ENCODE measurements around the gene ASXL1. TPM values are rescaled to one million over a fixed set of nuclear protein-coding genes. Genes with fewer than 3 reads are reported as not detected.

ASXL1 gene
- 10 to 100 TPM; 32.9 to 57.7 (median 34.5) TPM for total RNA-seq
- polyA plus RNA-seq = 10 to 100 TPM; 41.5 to 49.4 TPM

DNA sequence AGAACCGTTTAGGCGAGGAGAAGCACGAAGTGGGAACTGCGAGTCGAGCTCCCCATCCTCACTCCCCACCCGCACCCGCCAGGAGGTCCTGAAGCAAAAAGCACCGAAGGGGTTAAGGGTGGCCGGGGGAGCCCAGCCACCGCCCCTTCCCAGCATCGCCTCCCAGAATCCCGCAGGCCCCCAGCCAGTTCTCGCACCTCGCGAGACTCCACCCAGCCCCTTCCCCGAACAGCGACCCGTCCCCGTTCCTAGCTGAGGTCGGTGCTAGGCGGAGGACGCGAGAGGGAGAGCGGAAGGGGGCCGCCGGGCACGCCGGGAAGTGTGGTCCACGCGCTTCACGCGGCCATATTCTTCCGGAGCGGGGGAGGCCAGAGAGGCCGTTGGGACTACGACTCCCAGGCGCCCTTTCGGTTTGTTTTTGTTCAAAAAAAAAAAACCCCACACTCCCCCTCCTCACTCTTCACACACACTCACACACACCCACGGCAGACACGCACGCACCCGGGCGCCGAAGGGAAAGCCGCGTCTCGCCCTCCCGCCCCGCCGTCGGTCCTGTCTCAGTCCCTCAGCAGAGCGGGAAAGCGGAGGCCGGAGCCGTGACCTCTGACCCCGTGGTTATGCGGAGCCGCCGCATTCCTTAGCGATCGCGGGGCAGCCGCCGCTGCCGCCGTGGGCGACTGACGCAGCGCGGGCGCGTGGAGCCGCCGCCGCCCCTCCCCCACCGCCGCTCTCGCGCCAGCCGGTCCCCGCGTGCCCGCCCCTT lies at the start of gene ASXL1:
TSS of gene ASXL1 (plus strand) at position 463 of the 763 bp plus-strand sequence. CDS start 445 bp downstream, outside the sequence.
- ATAC-seq (peak; percentile 92 to 95 (median 92)), DNase-seq (peak; percentile 98 to 99 (median 98)), FAIRE-seq (no peak)
- H3K27me3 ChIP-seq = no peaks in the 10 kb centered on the region
- H3K9me3 ChIP-seq = no peaks in the 10 kb centered on the region
- H3K36me3 ChIP-seq = no peaks in the 10 kb centered on the region
- H3K4me1 ChIP-seq = peaks cover 12 to 37% (median 22%) of the 10 kb centered on the region in 3 donors
- H3K27ac ChIP-seq = peak within 1 kb of the TSS; percentile 94 to 98 (median 96)
- intact Hi-C loops (cut with DNase I) = no loop called here
- TF ChIP-seq CTCF (IDR thresholded peaks at IDR 0.05) = no peak
- WGBS, 2 donors = 0 to 1% methylated on average over 60 to 83 of the region's 83 CpGs
- peak within 1 kb of the TSS; percentile 79 to 94 (median 86) for H3K4me3 ChIP-seq

DNA sequence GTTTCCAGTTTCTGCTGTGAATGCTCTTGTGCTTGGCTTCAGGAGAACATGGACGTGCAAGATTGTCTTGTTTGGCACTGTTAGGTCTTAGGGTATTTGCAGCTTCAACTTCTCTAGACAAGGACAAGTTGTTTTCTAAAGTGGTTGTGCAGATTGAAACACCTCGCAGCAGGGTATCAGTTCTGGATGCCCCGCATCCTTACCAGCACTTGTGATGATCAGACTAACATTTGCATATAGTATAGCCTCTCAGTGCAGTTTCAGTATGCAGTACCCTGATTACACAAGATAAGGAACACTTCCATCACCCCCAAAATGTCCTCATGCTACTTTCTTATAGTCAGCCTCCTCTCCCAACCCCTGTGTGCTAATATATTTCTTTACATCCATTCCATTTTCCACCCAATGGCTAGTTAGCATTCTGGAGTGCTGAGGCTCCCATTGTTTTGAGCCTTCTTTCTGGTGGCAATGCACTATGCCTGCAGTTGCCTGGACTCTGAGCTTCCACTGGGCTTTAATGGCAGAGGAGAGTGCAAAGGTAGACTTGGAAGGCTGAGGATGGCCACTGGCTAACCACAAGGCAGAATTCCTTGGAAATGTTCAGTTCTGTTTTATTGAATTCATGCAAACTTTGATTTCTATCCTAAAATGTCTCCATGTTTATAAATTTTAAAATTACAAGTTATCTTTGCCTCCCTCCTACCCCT lies 45.3 kb upstream of the ASXL1 start:
- peaks cover 0 to 6% (median 0%) of the 10 kb centered on the region in 3 donors for H3K4me1 ChIP-seq
- peaks cover 0 to 23% (median 0%) of the 10 kb centered on the region in 3 donors for H3K36me3 ChIP-seq
- FAIRE-seq = no peak
- 62 to 94% methylated on average over 3 of the region's 3 CpGs for WGBS, 2 donors
- no peak for DNase-seq
- H3K27me3 ChIP-seq = no peaks in the 10 kb centered on the region
- H3K27ac ChIP-seq = no peak overlapping the region
- intact Hi-C loops (cut with DNase I) = no loop called here
- TF ChIP-seq CTCF (IDR thresholded peaks at IDR 0.05) = no peak
- no peaks in the 10 kb centered on the region for H3K9me3 ChIP-seq
- no peak for ATAC-seq
- H3K4me3 ChIP-seq = no peak overlapping the region

GRCh38 chr20:32314768-32315167 lies 43.4 kb upstream of the ASXL1 start:
- FAIRE-seq = no peak
- peaks cover 0 to 6% (median 0%) of the 10 kb centered on the region in 3 donors for H3K4me1 ChIP-seq
- no peak for TF ChIP-seq CTCF (IDR thresholded peaks at IDR 0.05)
- peaks cover 0 to 20% (median 3%) of the 10 kb centered on the region in 3 donors for H3K36me3 ChIP-seq
- H3K9me3 ChIP-seq = no peaks in the 10 kb centered on the region
- intact Hi-C loops (cut with DNase I) = no loop called here
- DNase-seq = no peak
- no peak for ATAC-seq
- 88 to 90% methylated on average over 1 of the region's 1 CpG for WGBS, 2 donors
- no peaks in the 10 kb centered on the region for H3K27me3 ChIP-seq
- H3K27ac ChIP-seq = peak overlapping the region in 3 of 4 donors; percentile 73 to 88 (median 78)
- H3K4me3 ChIP-seq = no peak overlapping the region

DNA sequence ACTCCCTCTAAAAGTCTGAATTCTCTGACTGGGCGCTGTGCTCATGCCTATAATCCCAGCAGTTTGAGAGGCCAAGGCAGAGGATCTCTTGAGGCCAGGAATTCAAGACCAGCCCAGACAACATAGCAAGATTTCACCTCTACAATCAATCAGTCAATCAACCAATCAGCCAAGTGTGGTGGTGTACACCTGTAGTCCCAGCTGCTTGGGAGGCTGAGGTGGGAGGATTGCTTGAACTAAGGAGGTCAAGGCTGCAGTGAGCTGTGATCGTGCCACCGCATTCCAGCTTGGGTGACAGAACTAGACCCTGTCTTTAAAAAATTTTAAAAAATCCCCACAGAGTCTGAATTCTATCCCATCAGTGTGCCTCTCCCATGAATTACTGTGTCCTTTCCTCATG lies 42.7 kb upstream of the ASXL1 start:
- peaks cover 0 to 13% (median 3%) of the 10 kb centered on the region in 3 donors for H3K36me3 ChIP-seq
- no peak overlapping the region for H3K4me3 ChIP-seq
- peaks cover 0 to 6% (median 0%) of the 10 kb centered on the region in 3 donors for H3K4me1 ChIP-seq
- ATAC-seq (peak in 2 of 4 donors; percentile 0 to 1), DNase-seq (no peak), FAIRE-seq (no peak)
- H3K9me3 ChIP-seq = no peaks in the 10 kb centered on the region
- no peak for TF ChIP-seq CTCF (IDR thresholded peaks at IDR 0.05)
- H3K27me3 ChIP-seq = no peaks in the 10 kb centered on the region
- intact Hi-C loops (cut with DNase I) = no loop called here
- WGBS, 2 donors = 71 to 73% methylated on average over 3 of the region's 3 CpGs
- peak overlapping the region; percentile 73 to 88 (median 76) for H3K27ac ChIP-seq

Data from pancreas (tissue), 10 donors.